ENCODE measurements around the gene GUCA1A. TPM values are rescaled to one million over a fixed set of nuclear protein-coding genes. Genes with fewer than 3 reads are reported as not detected.
A peak's percentile ranks its signal among the peaks of the same experiment; 100 is the strongest.
"Not testable (repeated sequence)": the region's sequence is repeated elsewhere in the genome, so short reads cannot be mapped to it uniquely, and the experiment has no call there.

Gene GUCA1A
- total RNA-seq, 2 experiments from 2014 or later = not detected

GRCh38 chr6:42192385-42192784 lies 19.2 kb downstream of the GUCA1A start:
- not testable (repeated sequence) for DNase-seq; H3K4me1 Mint-ChIP-seq; H3K27ac Mint-ChIP-seq; H3K36me3 Mint-ChIP-seq; ATAC-seq; H3K4me3 Mint-ChIP-seq; H3K27me3 Mint-ChIP-seq; H3K9me3 Mint-ChIP-seq (ENCODE audit: low read depth)
- CTCF ChIA-PET = interaction anchor here (1.0 kb wide), 1 partner anchor 88 kb away, joined by 3 read pairs; no protein-coding TSS in a partner anchor

DNA sequence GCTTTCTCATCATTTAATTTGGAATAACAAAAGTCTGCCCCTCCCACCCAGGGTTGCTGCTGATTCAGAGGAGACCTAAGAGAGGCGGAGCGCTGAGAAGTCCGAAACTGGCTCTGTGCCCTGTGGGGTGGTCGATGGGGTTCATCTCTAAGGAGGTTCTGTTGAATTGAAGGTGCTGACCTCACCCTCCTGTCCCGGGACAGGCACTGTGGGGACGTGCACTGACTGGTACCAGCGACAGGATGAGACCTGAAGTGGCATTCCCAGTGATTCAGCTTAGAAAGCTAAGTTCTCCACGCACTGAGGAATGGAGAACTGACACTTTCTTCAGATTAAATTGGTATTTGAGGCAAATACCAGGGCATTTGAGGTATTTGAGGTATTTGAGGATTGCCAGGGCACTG lies 20.3 kb downstream of the GUCA1A start:
- CTCF ChIA-PET = interaction anchor here (0.7 to 1.2 kb wide), 3 partner anchors 11 to 89 kb away, joined by 3 read pairs; no protein-coding TSS in a partner anchor
- DNase-seq (no peak), ATAC-seq (no peak)
- no peak overlapping the region for H3K4me3 Mint-ChIP-seq
- no peaks in the 10 kb centered on the region for H3K4me1 Mint-ChIP-seq
- H3K9me3 Mint-ChIP-seq (ENCODE audit: low read depth) = no peaks in the 10 kb centered on the region
- H3K27ac Mint-ChIP-seq = no peak overlapping the region
- H3K36me3 Mint-ChIP-seq = no peaks in the 10 kb centered on the region
- H3K27me3 Mint-ChIP-seq = no peaks in the 10 kb centered on the region

DNA sequence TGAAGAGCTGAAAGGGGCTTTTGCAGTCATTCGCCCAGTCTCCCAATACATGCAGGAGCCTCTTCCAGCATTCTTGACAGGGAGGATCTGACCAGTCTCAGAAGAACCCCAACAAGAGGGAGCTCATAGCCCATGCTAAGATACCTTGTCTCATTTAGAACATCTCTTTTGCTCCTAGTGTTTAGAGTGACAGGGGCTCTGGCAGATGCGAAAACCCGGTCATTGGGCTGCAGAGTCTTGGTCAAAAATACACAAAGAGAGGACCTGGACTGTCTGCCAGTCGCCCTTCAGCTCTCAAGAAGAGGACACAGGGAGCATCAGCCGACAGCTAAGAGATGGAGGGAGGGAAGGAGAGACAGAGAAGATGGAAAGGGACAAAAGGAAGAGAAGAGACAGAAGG lies 20.9 kb downstream of the GUCA1A start:
- no peaks in the 10 kb centered on the region for H3K36me3 Mint-ChIP-seq
- DNase-seq = no peak
- H3K4me1 Mint-ChIP-seq = no peaks in the 10 kb centered on the region
- ATAC-seq = no peak
- no peak overlapping the region for H3K4me3 Mint-ChIP-seq
- no peaks in the 10 kb centered on the region for H3K9me3 Mint-ChIP-seq (ENCODE audit: low read depth)
- no peaks in the 10 kb centered on the region for H3K27me3 Mint-ChIP-seq
- H3K27ac Mint-ChIP-seq = no peak overlapping the region
- CTCF ChIA-PET = interaction anchor here (0.7 to 1.2 kb wide), 3 partner anchors 11 to 89 kb away, joined by 3 read pairs; no protein-coding TSS in a partner anchor

- H3K27ac Mint-ChIP-seq = no peak overlapping the region
- H3K4me1 Mint-ChIP-seq = peaks cover 3% of the 10 kb centered on the region
- H3K4me3 Mint-ChIP-seq = no peak overlapping the region
- H3K9me3 Mint-ChIP-seq (ENCODE audit: low read depth) = no peaks in the 10 kb centered on the region
- DNase-seq (no peak), ATAC-seq (no peak)
- CTCF ChIA-PET = interaction anchor here (0.6 kb wide), 2 partner anchors 230 to 437 kb away, joined by 3 read pairs; no protein-coding TSS in a partner anchor
- no peaks in the 10 kb centered on the region for H3K27me3 Mint-ChIP-seq
- peaks cover 11% of the 10 kb centered on the region for H3K36me3 Mint-ChIP-seq
Measured at GRCh38 chr6:42195415-42195814, 22.3 kb downstream of the GUCA1A start.

GRCh38 chr6:42197555-42198362 lies 24.6 kb downstream of the GUCA1A start:
- CTCF ChIA-PET = no interaction called here
- Mint-ChIP-seq H3K36me3 (peaks cover 18% of the 10 kb centered on the region), H3K9me3 (ENCODE audit: low read depth) (no peaks in the 10 kb centered on the region), H3K27me3 (no peaks in the 10 kb centered on the region), H3K4me3 (no peak overlapping the region), H3K27ac (no peak overlapping the region), H3K4me1 (peaks cover 3% of the 10 kb centered on the region)
- peak; percentile 36 for ATAC-seq
- no peak for DNase-seq

- no peak overlapping the region for H3K27ac Mint-ChIP-seq
Measured at GRCh38 chr6:42199106-42199981, 26.2 kb downstream of the GUCA1A start.

DNA sequence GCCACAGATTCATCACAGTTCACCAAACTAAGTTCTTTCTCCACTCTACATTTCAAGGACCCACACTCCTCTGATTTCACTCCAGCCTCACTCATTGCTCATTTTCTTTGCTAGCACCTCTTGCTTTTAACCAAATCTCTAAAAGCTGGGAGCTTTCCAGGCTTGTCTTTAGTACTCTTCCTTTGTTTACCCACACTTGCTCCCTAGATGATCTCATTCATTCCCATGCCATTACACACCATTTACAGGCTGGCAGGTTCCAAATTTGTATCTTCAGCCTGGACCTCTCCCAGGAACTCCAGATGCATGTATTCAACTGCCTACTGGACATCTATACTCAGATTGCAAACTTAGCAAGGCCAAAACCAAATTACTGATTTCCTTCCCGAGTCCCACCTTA lies 26.9 kb downstream of the GUCA1A start:
- Mint-ChIP-seq H3K4me3 (no peak overlapping the region), H3K4me1 (peaks cover 3% of the 10 kb centered on the region), H3K27ac (no peak overlapping the region), H3K27me3 (no peaks in the 10 kb centered on the region), H3K9me3 (ENCODE audit: low read depth) (no peaks in the 10 kb centered on the region), H3K36me3 (peaks cover 22% of the 10 kb centered on the region)
- ATAC-seq (no peak), DNase-seq (no peak)
- CTCF ChIA-PET = interaction anchor here (1.0 to 2.3 kb wide), 4 partner anchors 15 to 332 kb away, joined by 3 to 5 read pairs (median 4); no protein-coding TSS in a partner anchor

More at GRCh38 chr6:42199106-42199981, 26.2 kb downstream of the GUCA1A start:
- CTCF ChIA-PET = interaction anchor here (1.0 to 2.3 kb wide), 3 partner anchors 15 to 332 kb away, joined by 3 to 5 read pairs (median 3); no protein-coding TSS in a partner anchor
- ATAC-seq (no peak), DNase-seq (no peak)
- H3K9me3 Mint-ChIP-seq (ENCODE audit: low read depth) = no peaks in the 10 kb centered on the region
- H3K4me3 Mint-ChIP-seq = no peak overlapping the region
- H3K36me3 Mint-ChIP-seq = peaks cover 18% of the 10 kb centered on the region
- H3K4me1 Mint-ChIP-seq = peaks cover 3% of the 10 kb centered on the region
- no peaks in the 10 kb centered on the region for H3K27me3 Mint-ChIP-seq

DNA sequence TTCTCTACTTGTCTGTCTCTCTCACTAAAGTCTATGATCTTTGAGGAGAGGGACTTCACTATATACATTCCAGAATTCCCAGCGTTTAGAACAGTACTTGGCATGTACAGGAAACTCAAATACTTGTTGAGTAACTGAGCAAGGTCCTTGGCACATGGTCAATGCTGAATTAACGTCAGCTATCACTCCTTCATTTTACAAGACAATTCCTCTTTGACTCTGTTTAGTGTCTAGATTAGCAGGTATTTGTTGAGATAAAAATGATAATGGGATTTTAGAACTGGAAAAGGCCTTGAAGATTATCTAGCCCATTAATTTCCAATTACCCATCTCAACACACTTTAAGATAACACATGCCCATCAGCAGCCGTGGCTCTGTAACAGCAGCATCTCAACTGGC lies 28.2 kb downstream of the GUCA1A start:
- H3K4me3 Mint-ChIP-seq = no peak overlapping the region
- H3K4me1 Mint-ChIP-seq = peaks cover 3% of the 10 kb centered on the region
- no peak for DNase-seq
- H3K36me3 Mint-ChIP-seq = peaks cover 28% of the 10 kb centered on the region
- no peak overlapping the region for H3K27ac Mint-ChIP-seq
- ATAC-seq = no peak
- no peaks in the 10 kb centered on the region for H3K9me3 Mint-ChIP-seq (ENCODE audit: low read depth)
- CTCF ChIA-PET = interaction anchor here (2.0 kb wide), 1 partner anchor 34 kb away, joined by 4 read pairs; no protein-coding TSS in a partner anchor
- H3K27me3 Mint-ChIP-seq = no peaks in the 10 kb centered on the region

GRCh38 chr6:42202131-42202915 lies 29.2 kb downstream of the GUCA1A start:
- H3K9me3 Mint-ChIP-seq (ENCODE audit: low read depth); H3K4me3 Mint-ChIP-seq; H3K27ac Mint-ChIP-seq; H3K4me1 Mint-ChIP-seq; ATAC-seq; H3K27me3 Mint-ChIP-seq: not testable (repeated sequence)
- CTCF ChIA-PET = interaction anchor here (1.2 to 2.0 kb wide), 2 partner anchors 12 to 345 kb away, joined by 4 to 8 read pairs; no protein-coding TSS in a partner anchor
- peaks cover 32% of the 10 kb centered on the region for H3K36me3 Mint-ChIP-seq
- DNase-seq = peak; percentile 36

- Mint-ChIP-seq H3K27me3 (no peaks in the 10 kb centered on the region), H3K9me3 (ENCODE audit: low read depth) (no peaks in the 10 kb centered on the region), H3K27ac (no peak overlapping the region), H3K36me3 (peaks cover 38% of the 10 kb centered on the region), H3K4me1 (peaks cover 3% of the 10 kb centered on the region), H3K4me3 (no peak overlapping the region)
- ATAC-seq (no peak), DNase-seq (peak; percentile 12)
- CTCF ChIA-PET = interaction anchor here (1.2 to 2.0 kb wide), 2 partner anchors 11 to 344 kb away, joined by 4 to 8 read pairs; no protein-coding TSS in a partner anchor
Measured at GRCh38 chr6:42203183-42203582, 30.0 kb downstream of the GUCA1A start.

GRCh38 chr6:42204768-42205282 lies 31.7 kb downstream of the GUCA1A start:
- Mint-ChIP-seq H3K4me3 (no peak overlapping the region), H3K27ac (no peak overlapping the region), H3K9me3 (ENCODE audit: low read depth) (no peaks in the 10 kb centered on the region), H3K36me3 (peaks cover 45% of the 10 kb centered on the region), H3K4me1 (peaks cover 3% of the 10 kb centered on the region), H3K27me3 (no peaks in the 10 kb centered on the region)
- CTCF ChIA-PET = interaction anchor here (0.7 to 1.9 kb wide), 3 partner anchors 10 to 101 kb away, joined by 3 to 8 read pairs (median 3); no protein-coding TSS in a partner anchor
- DNase-seq (peak; percentile 15), ATAC-seq (no peak)

- DNase-seq; H3K27ac Mint-ChIP-seq; H3K27me3 Mint-ChIP-seq; ATAC-seq; H3K9me3 Mint-ChIP-seq (ENCODE audit: low read depth); H3K4me1 Mint-ChIP-seq; CTCF ChIA-PET; H3K4me3 Mint-ChIP-seq: not testable (repeated sequence)
- peaks cover 41% of the 10 kb centered on the region for H3K36me3 Mint-ChIP-seq
Measured at GRCh38 chr6:42207559-42207958, 34.4 kb downstream of the GUCA1A start.

Data from activated CD8-positive, alpha-beta memory T cell treated with anti-CD3 and anti-CD28 coated beads, Interleukin-2, amount 10 ng/mL, durations not matched to agents 7 days and 5 days (primary cell).